DND-41 (cell line): ENCODE results near the gene EFNA2.

ENCODE experiments used
- ATAC-seq: fragments of 200-7000 bp; cut with Tn5 transposase; 3 replicates; pipeline ENCODE4 v1.9.1; 2021; ENCODE audit warnings: low read depth; ENCODE audit not compliant: insufficient read depth
- DNase-seq: peaks from one replicate; pipeline ENCODE4 v3.0.0-alpha.2; 2020
- H2AFZ ChIP-seq: 2 replicates; pipeline ENCODE4 v1.6.0; 2012; ENCODE audit warnings: low read depth, low read length
- H3K27ac ChIP-seq: 2 replicates; pipeline ENCODE4 v1.5.1; 2012; ENCODE audit warnings: low read length, inconsistent platforms
- H3K27me3 ChIP-seq: fragments of 200-600 bp; sonication (generic); 2 replicates; pipeline ENCODE4 v1.6.0; 2012; ENCODE audit warnings: low read length, mild to moderate bottlenecking, inconsistent platforms; ENCODE audit not compliant: insufficient read depth, poor library complexity
- H3K36me3 ChIP-seq: 2 replicates; pipeline ENCODE4 v1.5.1; 2012; ENCODE audit warnings: low read length, inconsistent platforms; ENCODE audit not compliant: insufficient read depth
- H3K4me1 ChIP-seq: 2 replicates; pipeline ENCODE4 v1.5.1; 2012; ENCODE audit warnings: mild to moderate bottlenecking, low read length; ENCODE audit not compliant: insufficient read depth
- H3K4me2 ChIP-seq: 2 replicates; pipeline ENCODE4 v1.6.0; 2012; ENCODE audit warnings: mild to moderate bottlenecking, moderate library complexity, low read length, inconsistent platforms; ENCODE audit not compliant: insufficient read depth
- H3K4me3 ChIP-seq, 2 experiments: fragments of 200-600 bp in 1 of 2; shearing (Covaris generic) in 1 of 2; 2 replicates each; pipeline ENCODE4 v1.5.1; 2012 to 2016; ENCODE audit warnings: inconsistent platforms in 2 of 2, low read length in 2 of 2, mild to moderate bottlenecking in 2 of 2, low read depth in 1 of 2, moderate library complexity in 1 of 2
- H3K79me2 ChIP-seq: 2 replicates; pipeline ENCODE4 v1.6.0; 2012; ENCODE audit warnings: low read length, inconsistent platforms; ENCODE audit not compliant: insufficient read depth
- H3K9ac ChIP-seq: 2 replicates; pipeline ENCODE4 v1.6.0; 2012; ENCODE audit warnings: low read depth, mild to moderate bottlenecking, inconsistent platforms, low read length, moderate library complexity
- H3K9me3 ChIP-seq: 2 replicates; pipeline ENCODE4 v1.5.1; 2012; ENCODE audit warnings: low read length, moderate library complexity, mild to moderate bottlenecking, inconsistent platforms; ENCODE audit not compliant: insufficient read depth, severe bottlenecking
- H4K20me1 ChIP-seq: 2 replicates; pipeline ENCODE4 v1.6.0; 2012; ENCODE audit warnings: low read length; ENCODE audit not compliant: insufficient read depth
- CTCF ChIP-seq: IDR thresholded peaks from 2 replicates; pipeline ENCODE4 v1.5.1; 2012; ENCODE audit warnings: borderline replicate concordance, low read length, moderate library complexity, mild to moderate bottlenecking; ENCODE audit not compliant: poor library complexity, severe bottlenecking; ENCODE audit errors: extremely low read depth
- EZH2 ChIP-seq: IDR thresholded peaks from 3 replicates; pipeline ENCODE4 v1.6.1; 2012; ENCODE audit warnings: borderline replicate concordance, low read depth, mild to moderate bottlenecking, moderate library complexity, low read length, inconsistent platforms; ENCODE audit not compliant: severe bottlenecking

The EFNA2 gene

GRCh38 chr19:1249298-1249989 lies 36.2 kb upstream of the EFNA2 start:
- TF ChIP-seq CTCF, result no peak
- TF ChIP-seq EZH2, result no peak
- H3K36me3 ChIP-seq, result peaks cover 27% of the 10 kb centered on the region
- H3K9me3 ChIP-seq, result no peaks in the 10 kb centered on the region
- H3K4me2 ChIP-seq, result peak overlapping the region; percentile 77
- DNase-seq, result peak; percentile 96
- H4K20me1 ChIP-seq, result peaks cover 38% of the 10 kb centered on the region
- peak; percentile 54 for ATAC-seq
- H3K4me1 ChIP-seq, result peaks cover 47% of the 10 kb centered on the region
- H3K79me2 ChIP-seq, result peaks cover 45% of the 10 kb centered on the region
- H3K27ac ChIP-seq, result peak overlapping the region; percentile 87
- peak overlapping the region; percentile 65 for H2AFZ ChIP-seq
- peak overlapping the region; percentile 87 to 93 for H3K4me3 ChIP-seq
- H3K9ac ChIP-seq, result peak overlapping the region; percentile 96
- H3K27me3 ChIP-seq, result no peaks in the 10 kb centered on the region

GRCh38 chr19:1249990-1250436 lies 35.7 kb upstream of the EFNA2 start:
- H3K4me1 ChIP-seq, result peaks cover 47% of the 10 kb centered on the region
- peaks cover 27% of the 10 kb centered on the region for H3K36me3 ChIP-seq
- ATAC-seq, result no peak
- H4K20me1 ChIP-seq, result peaks cover 38% of the 10 kb centered on the region
- no peaks in the 10 kb centered on the region for H3K9me3 ChIP-seq
- peak overlapping the region; percentile 30; the same call in 1 of the 2 replicates for H2AFZ ChIP-seq
- peak overlapping the region; percentile 87 to 93 for H3K4me3 ChIP-seq
- H3K79me2 ChIP-seq, result peaks cover 48% of the 10 kb centered on the region
- peak overlapping the region; percentile 87 for H3K27ac ChIP-seq
- H3K27me3 ChIP-seq, result no peaks in the 10 kb centered on the region
- TF ChIP-seq CTCF (no peak), EZH2 (no peak)
- no peak for DNase-seq
- peak overlapping the region; percentile 77 for H3K4me2 ChIP-seq
- H3K9ac ChIP-seq, result peak overlapping the region; percentile 96

GRCh38 chr19:1250437-1251260 lies 35.0 kb upstream of the EFNA2 start:
- Histone ChIP-seq H3K79me2 (peaks cover 52% of the 10 kb centered on the region), H3K4me2 (peak overlapping the region; percentile 77), H2AFZ (peak overlapping the region; percentile 44; the same call in 1 of the 2 replicates), H3K27ac (peak overlapping the region; percentile 87), H3K9me3 (no peaks in the 10 kb centered on the region), H3K9ac (peak overlapping the region; percentile 96), H3K4me1 (peaks cover 47% of the 10 kb centered on the region), H3K4me3 (peak overlapping the region; percentile 87 to 93), H3K36me3 (peaks cover 31% of the 10 kb centered on the region), H3K27me3 (no peaks in the 10 kb centered on the region), H4K20me1 (peaks cover 44% of the 10 kb centered on the region)
- TF ChIP-seq EZH2, result no peak
- TF ChIP-seq CTCF, result peak; percentile 7
- ATAC-seq (peak; percentile 6; the same call in 1 of the 3 replicates), DNase-seq (peak; percentile 78)
